HFF-Myc (cell line): Measurements from ENCODE around the gene PRSS33.

Experiments
- DNase-seq: peaks from one replicate; pipeline ENCODE4 v3.0.0-alpha.2; 2011; ENCODE audit warnings: low read depth; ENCODE audit errors: extremely low read depth
- H3K4me3 ChIP-seq: replicated peaks from 2 replicates; pipeline ENCODE4 v1.5.1; 2011; ENCODE audit warnings: low read depth, mild to moderate bottlenecking, control low read depth, low read length
- CTCF ChIP-seq: IDR thresholded peaks from 2 replicates; pipeline ENCODE4 v1.5.1; 2012; ENCODE audit warnings: mild to moderate bottlenecking, low read depth, low read length, control low read depth; ENCODE audit errors: missing control alignments

Gene PRSS33

GRCh38 chr16:2767891-2768290, 19.5 kb downstream of the PRSS33 start:
- TF ChIP-seq CTCF: no peak
- no peak for DNase-seq
- no peak overlapping the region for H3K4me3 ChIP-seq

DNA sequence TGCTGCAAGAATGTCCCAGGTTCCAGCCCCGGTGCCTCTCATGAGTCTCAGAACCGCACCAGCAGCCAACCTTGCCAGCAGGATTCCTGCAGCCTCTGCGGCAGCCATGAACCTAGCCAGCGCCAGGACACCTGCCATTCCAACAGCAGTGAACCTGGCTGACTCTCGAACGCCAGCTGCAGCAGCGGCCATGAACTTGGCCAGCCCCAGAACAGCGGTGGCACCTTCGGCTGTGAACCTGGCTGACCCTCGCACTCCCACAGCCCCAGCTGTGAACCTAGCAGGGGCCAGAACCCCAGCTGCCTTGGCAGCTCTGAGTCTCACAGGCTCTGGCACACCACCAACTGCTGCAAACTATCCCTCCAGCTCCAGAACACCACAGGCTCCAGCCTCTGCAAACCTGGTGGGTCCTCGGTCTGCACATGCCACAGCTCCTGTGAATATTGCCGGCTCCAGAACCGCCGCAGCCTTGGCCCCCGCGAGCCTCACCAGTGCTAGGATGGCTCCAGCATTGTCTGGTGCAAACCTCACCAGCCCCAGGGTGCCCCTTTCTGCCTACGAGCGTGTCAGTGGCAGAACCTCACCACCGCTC, 20.1 kb downstream of the PRSS33 start:
- no peak overlapping the region for H3K4me3 ChIP-seq
- TF ChIP-seq CTCF: no peak
- no peak for DNase-seq

- DNase-seq: no peak
- TF ChIP-seq CTCF: no peak
- H3K4me3 ChIP-seq: no peak overlapping the region
These were observed 20.8 kb downstream of the PRSS33 start for GRCh38 chr16:2766430-2767139.

- TF ChIP-seq CTCF: no peak
- H3K4me3 ChIP-seq: no peak overlapping the region
- no peak for DNase-seq
These were observed 21.6 kb downstream of the PRSS33 start for GRCh38 chr16:2765462-2766404.

GRCh38 chr16:2764718-2765117, 22.6 kb downstream of the PRSS33 start:
- no peak for DNase-seq
- H3K4me3 ChIP-seq: no peak overlapping the region
- TF ChIP-seq CTCF: no peak

DNA sequence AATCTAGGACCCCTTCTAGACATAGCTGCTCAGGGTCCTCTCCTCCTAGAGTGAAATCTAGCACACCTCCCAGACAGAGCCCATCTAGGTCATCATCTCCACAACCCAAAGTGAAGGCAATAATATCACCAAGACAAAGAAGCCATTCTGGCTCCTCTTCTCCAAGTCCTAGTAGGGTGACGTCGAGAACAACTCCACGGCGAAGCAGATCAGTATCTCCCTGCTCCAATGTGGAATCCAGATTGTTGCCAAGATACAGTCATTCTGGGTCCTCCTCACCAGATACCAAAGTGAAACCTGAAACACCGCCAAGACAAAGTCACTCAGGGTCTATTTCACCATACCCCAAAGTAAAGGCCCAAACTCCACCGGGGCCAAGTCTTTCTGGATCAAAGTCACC, 24.2 kb downstream of the PRSS33 start:
- no peak for TF ChIP-seq CTCF
- H3K4me3 ChIP-seq: no peak overlapping the region
- DNase-seq: no peak
